Measurements from ENCODE around the gene SULT4A1.

The SULT4A1 gene

DNA sequence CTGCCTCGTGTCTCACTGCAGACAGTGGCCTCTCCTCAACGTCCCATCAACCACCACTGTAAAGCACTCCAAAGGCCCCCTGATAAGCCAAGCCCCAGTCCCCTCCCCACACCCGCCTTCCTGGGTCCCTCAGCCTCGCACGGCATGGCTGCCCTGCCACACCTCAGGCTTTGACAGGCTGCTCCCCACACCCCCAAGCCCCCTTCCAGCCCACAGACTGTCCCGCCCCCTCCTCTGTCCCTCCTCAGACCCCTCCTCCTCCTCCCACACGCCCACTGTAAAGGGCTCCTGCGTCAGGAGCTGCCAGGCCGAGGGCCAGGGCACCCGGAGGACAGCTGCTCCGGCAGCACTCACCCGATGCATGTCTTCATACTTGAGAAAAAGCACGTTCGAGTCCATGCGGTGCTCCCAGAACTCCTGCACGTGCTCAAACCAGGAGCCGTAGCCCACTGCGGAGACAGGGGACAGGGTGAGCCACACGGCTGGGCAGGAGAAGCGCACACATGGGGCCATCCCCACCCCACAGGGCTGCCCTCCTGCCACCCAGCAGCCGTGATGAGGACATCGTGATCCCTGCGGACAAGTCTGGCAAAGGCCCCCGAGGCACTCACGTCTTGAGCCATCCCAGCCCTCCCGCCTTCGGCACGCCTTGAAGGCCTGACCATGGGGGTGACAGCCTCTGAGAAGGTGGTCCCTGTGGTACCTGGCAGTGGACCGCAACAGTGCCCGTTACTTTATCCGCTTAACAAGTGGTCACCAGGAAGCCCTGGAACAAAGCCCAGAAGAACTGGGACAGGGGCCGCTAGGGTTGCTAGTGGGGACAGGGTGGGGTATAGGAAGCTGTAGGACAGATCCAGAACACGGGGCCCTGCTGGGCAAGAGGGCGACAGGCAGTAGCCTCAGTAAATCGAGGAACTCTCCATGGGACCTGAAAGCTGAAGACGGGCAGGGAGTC lies 28.8 kb downstream of the SULT4A1 start:
- H3K4me3 ChIP-seq (ENCODE audit: low read depth, low read length, poor library complexity, severe bottlenecking), result no peak overlapping the region
- H3K4me2 ChIP-seq (ENCODE audit: low read length), result no peak overlapping the region
- H4K20me1 ChIP-seq (ENCODE audit: insufficient read depth, low read length), result no peaks in the 10 kb centered on the region
- no peaks in the 10 kb centered on the region for H3K36me3 ChIP-seq (ENCODE audit: insufficient read depth, low read length)
- no peak overlapping the region for H3K9ac ChIP-seq (ENCODE audit: low read length)
- no peaks in the 10 kb centered on the region for H3K79me2 ChIP-seq (ENCODE audit: insufficient read depth, low read length)
- no peaks in the 10 kb centered on the region for H3K9me2 ChIP-seq (ENCODE audit: low read depth, low read length)
- H3K27me3 ChIP-seq (ENCODE audit: insufficient read depth, low read length), result no peaks in the 10 kb centered on the region
- no peaks in the 10 kb centered on the region for H3K4me1 ChIP-seq (ENCODE audit: insufficient read depth, low read length, severe bottlenecking)
- H3F3A ChIP-seq (ENCODE audit: insufficient read depth, low read length), result no peaks in the 10 kb centered on the region
- TF ChIP-seq, protein P1, sequence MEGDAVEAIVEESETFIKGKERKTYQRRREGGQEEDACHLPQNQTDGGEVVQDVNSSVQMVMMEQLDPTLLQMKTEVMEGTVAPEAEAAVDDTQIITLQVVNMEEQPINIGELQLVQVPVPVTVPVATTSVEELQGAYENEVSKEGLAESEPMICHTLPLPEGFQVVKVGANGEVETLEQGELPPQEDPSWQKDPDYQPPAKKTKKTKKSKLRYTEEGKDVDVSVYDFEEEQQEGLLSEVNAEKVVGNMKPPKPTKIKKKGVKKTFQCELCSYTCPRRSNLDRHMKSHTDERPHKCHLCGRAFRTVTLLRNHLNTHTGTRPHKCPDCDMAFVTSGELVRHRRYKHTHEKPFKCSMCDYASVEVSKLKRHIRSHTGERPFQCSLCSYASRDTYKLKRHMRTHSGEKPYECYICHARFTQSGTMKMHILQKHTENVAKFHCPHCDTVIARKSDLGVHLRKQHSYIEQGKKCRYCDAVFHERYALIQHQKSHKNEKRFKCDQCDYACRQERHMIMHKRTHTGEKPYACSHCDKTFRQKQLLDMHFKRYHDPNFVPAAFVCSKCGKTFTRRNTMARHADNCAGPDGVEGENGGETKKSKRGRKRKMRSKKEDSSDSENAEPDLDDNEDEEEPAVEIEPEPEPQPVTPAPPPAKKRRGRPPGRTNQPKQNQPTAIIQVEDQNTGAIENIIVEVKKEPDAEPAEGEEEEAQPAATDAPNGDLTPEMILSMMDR (IDR thresholded peaks at IDR 0.05; ENCODE audit: low read length), result no peak
- TF ChIP-seq EZH2 (IDR thresholded peaks at IDR 0.05; ENCODE audit: borderline replicate concordance, low read length), result no peak
- no peaks in the 10 kb centered on the region for H3K9me3 ChIP-seq (ENCODE audit: low read length)
- H3K27ac ChIP-seq (ENCODE audit: low read depth, low read length, poor library complexity, severe bottlenecking), result no peak overlapping the region
- H2AFZ ChIP-seq (ENCODE audit: low read length), result no peak overlapping the region

- Histone ChIP-seq H3K27me3 (ENCODE audit: insufficient read depth, low read length) (no peaks in the 10 kb centered on the region), H3K27ac (ENCODE audit: low read depth, low read length, poor library complexity, severe bottlenecking) (no peak overlapping the region), H3F3A (ENCODE audit: insufficient read depth, low read length) (no peaks in the 10 kb centered on the region), H2AFZ (ENCODE audit: low read length) (no peak overlapping the region), H3K9ac (ENCODE audit: low read length) (no peak overlapping the region), H3K4me1 (ENCODE audit: insufficient read depth, low read length, severe bottlenecking) (no peaks in the 10 kb centered on the region), H3K4me3 (ENCODE audit: low read depth, low read length, poor library complexity, severe bottlenecking) (no peak overlapping the region), H3K9me2 (ENCODE audit: low read depth, low read length) (no peaks in the 10 kb centered on the region), H3K9me3 (ENCODE audit: low read length) (no peaks in the 10 kb centered on the region), H3K36me3 (ENCODE audit: insufficient read depth, low read length) (no peaks in the 10 kb centered on the region), H3K79me2 (ENCODE audit: insufficient read depth, low read length) (no peaks in the 10 kb centered on the region), H4K20me1 (ENCODE audit: insufficient read depth, low read length) (no peaks in the 10 kb centered on the region), H3K4me2 (ENCODE audit: low read length) (no peak overlapping the region)
- TF ChIP-seq EZH2 (IDR thresholded peaks at IDR 0.05; ENCODE audit: borderline replicate concordance, low read length), result no peak
- TF ChIP-seq, protein P1 (IDR thresholded peaks at IDR 0.05; ENCODE audit: low read length), result no peak
These were observed 29.7 kb downstream of the SULT4A1 start for GRCh38 chr22:43832393-43833265.

GRCh38 chr22:43831561-43832392 lies 30.5 kb downstream of the SULT4A1 start:
- Histone ChIP-seq H4K20me1 (ENCODE audit: insufficient read depth, low read length) (no peaks in the 10 kb centered on the region), H3K9ac (ENCODE audit: low read length) (no peak overlapping the region), H3K27me3 (ENCODE audit: insufficient read depth, low read length) (no peaks in the 10 kb centered on the region), H3K79me2 (ENCODE audit: insufficient read depth, low read length) (no peaks in the 10 kb centered on the region), H3K9me3 (ENCODE audit: low read length) (no peaks in the 10 kb centered on the region), H2AFZ (ENCODE audit: low read length) (no peak overlapping the region), H3K9me2 (ENCODE audit: low read depth, low read length) (no peaks in the 10 kb centered on the region), H3K27ac (ENCODE audit: low read depth, low read length, poor library complexity, severe bottlenecking) (no peak overlapping the region), H3K4me1 (ENCODE audit: insufficient read depth, low read length, severe bottlenecking) (no peaks in the 10 kb centered on the region), H3K4me3 (ENCODE audit: low read depth, low read length, poor library complexity, severe bottlenecking) (no peak overlapping the region), H3K4me2 (ENCODE audit: low read length) (no peak overlapping the region), H3K36me3 (ENCODE audit: insufficient read depth, low read length) (no peaks in the 10 kb centered on the region), H3F3A (ENCODE audit: insufficient read depth, low read length) (no peaks in the 10 kb centered on the region)
- no peak for TF ChIP-seq EZH2 (IDR thresholded peaks at IDR 0.05; ENCODE audit: borderline replicate concordance, low read length)
- TF ChIP-seq, protein P1 (IDR thresholded peaks at IDR 0.05; ENCODE audit: low read length), result no peak
